ENCODE results near the gene C12orf54.

- no peak for TF ChIP-seq IRF2 (CRISPR knock-in tag; IDR thresholded peaks at IDR 0.05; ENCODE audit: borderline replicate concordance, low read depth)
- no peak for TF ChIP-seq CTCF (IDR thresholded peaks at IDR 0.05)
- no peak for TF ChIP-seq MAX (CRISPR knock-in tag; IDR thresholded peaks at IDR 0.05)
- no peak for TF ChIP-seq ZMAT4 (CRISPR knock-in tag; IDR thresholded peaks at IDR 0.05)
These were observed 6.7 kb downstream of the C12orf54 start for GRCh38 chr12:48489012-48489411.

Data from WTC11 (cell line).